A549 treated with CORT108297 at 1 μM for 4 hours (cell line): ENCODE results near the gene NPY5R. TPM values are rescaled to one million over a fixed set of nuclear protein-coding genes. Genes with fewer than 3 reads are reported as not detected.

Experiments used
- total RNA-seq: library from RNA; stranded (reverse); fragments of 200-300 nt; extraction: Qiagen RNA extraction; gene quantifications from 5 replicates; pipeline ENCODE4 v1.2.3, GENCODE V29; 2022

Gene NPY5R
- not detected in 5 replicates for total RNA-seq

GRCh38 chr4:163343604-163344146, at the start of gene NPY5R:
Gene NPY5R (plus strand): TSS chr4:163343892. CDS start chr4:163350274, 6,382 bp downstream.

GRCh38 chr4:163332526-163333406, 10.9 kb upstream of the NPY5R start, which contains the start of gene NPY1R:
Gene NPY1R (minus strand): TSS chr4:163332596. CDS start chr4:163326554, 6,042 bp downstream.

Other genes with a start within 250 kb of the NPY5R start
- gene NAF1, start 177.0 kb upstream of the NPY5R start, total RNA-seq, result 14.8 to 16.9 TPM (median 15.9 TPM) in 5 replicates
- 0.07 to 0.17 TPM (median 0.09 TPM) in 5 replicates for gene NPY1R, start 11.3 kb upstream of the NPY5R start, total RNA-seq
- gene TKTL2, start 129.9 kb downstream of the NPY5R start, total RNA-seq, result not detected in 5 replicates
- gene TMA16, start 150.8 kb downstream of the NPY5R start, total RNA-seq, result 21.1 to 34.2 TPM (median 22.9 TPM) in 5 replicates